Measurements from ENCODE around the gene MGAT2.

MGAT2 gene

GRCh38 chr14:49620182-49621113, at the start of gene MGAT2, which contains the start of gene RPL36AL:
Gene MGAT2 (plus strand): TSS chr14:49620799. CDS start chr14:49621269, 470 bp downstream.
Gene RPL36AL (minus strand): TSS chr14:49620626. CDS start chr14:49619104, 1,522 bp downstream.
- DNase-seq (ENCODE audit: low read depth in 2 of 2), result peak; percentile 99
- peak within 1 kb of the TSS; percentile 92 to 93 for H3K4me3 ChIP-seq (replicated peaks in 1 of 2; ENCODE audit: low read depth in 2 of 2, low read length in 2 of 2)
- peak; percentile 41 for TF ChIP-seq CTCF (IDR thresholded peaks at IDR 0.05; ENCODE audit: low read depth, low read length)

- no peak for DNase-seq (ENCODE audit: low read depth in 2 of 2)
- TF ChIP-seq CTCF (IDR thresholded peaks at IDR 0.05; ENCODE audit: low read depth, low read length), result no peak
- no peak overlapping the region for H3K4me3 ChIP-seq (replicated peaks in 1 of 2; ENCODE audit: low read depth in 2 of 2, low read length in 2 of 2)
Observed at GRCh38 chr14:49574038-49574437, 46.6 kb upstream of the MGAT2 start.

GRCh38 chr14:49578141-49578540, 42.5 kb upstream of the MGAT2 start:
- DNase-seq (ENCODE audit: low read depth in 2 of 2), result no peak
- TF ChIP-seq CTCF (IDR thresholded peaks at IDR 0.05; ENCODE audit: low read depth, low read length), result no peak
- H3K4me3 ChIP-seq (replicated peaks in 1 of 2; ENCODE audit: low read depth in 2 of 2, low read length in 2 of 2), result no peak overlapping the region

- no peak for TF ChIP-seq CTCF (IDR thresholded peaks at IDR 0.05; ENCODE audit: low read depth, low read length)
- DNase-seq (ENCODE audit: low read depth in 2 of 2), result no peak
- H3K4me3 ChIP-seq (replicated peaks in 1 of 2; ENCODE audit: low read depth in 2 of 2, low read length in 2 of 2), result no peak overlapping the region
Observed at GRCh38 chr14:49579841-49580240, 40.8 kb upstream of the MGAT2 start.

- no peak for DNase-seq (ENCODE audit: low read depth in 2 of 2)
- TF ChIP-seq CTCF (IDR thresholded peaks at IDR 0.05; ENCODE audit: low read depth, low read length), result no peak
- no peak overlapping the region for H3K4me3 ChIP-seq (replicated peaks in 1 of 2; ENCODE audit: low read depth in 2 of 2, low read length in 2 of 2)
Observed at GRCh38 chr14:49581209-49582112, 39.1 kb upstream of the MGAT2 start.

GRCh38 chr14:49582113-49582977, 38.3 kb upstream of the MGAT2 start:
- no peak for TF ChIP-seq CTCF (IDR thresholded peaks at IDR 0.05; ENCODE audit: low read depth, low read length)
- no peak for DNase-seq (ENCODE audit: low read depth in 2 of 2)
- no peak overlapping the region for H3K4me3 ChIP-seq (replicated peaks in 1 of 2; ENCODE audit: low read depth in 2 of 2, low read length in 2 of 2)

All from cardiac fibroblast (primary cell).